GM20000 (cell line): ENCODE results near the gene SHC2.

Source experiments
- DNase-seq: peaks from one replicate; pipeline ENCODE4 v3.0.0; 2012; ENCODE audit warnings: low spot score
- CTCF ChIP-seq: IDR thresholded peaks from 2 replicates; pipeline ENCODE4 v1.5.1; 2012; ENCODE audit warnings: mild to moderate bottlenecking, control low read depth; ENCODE audit errors: extremely low read depth, missing control alignments

Gene SHC2

DNA sequence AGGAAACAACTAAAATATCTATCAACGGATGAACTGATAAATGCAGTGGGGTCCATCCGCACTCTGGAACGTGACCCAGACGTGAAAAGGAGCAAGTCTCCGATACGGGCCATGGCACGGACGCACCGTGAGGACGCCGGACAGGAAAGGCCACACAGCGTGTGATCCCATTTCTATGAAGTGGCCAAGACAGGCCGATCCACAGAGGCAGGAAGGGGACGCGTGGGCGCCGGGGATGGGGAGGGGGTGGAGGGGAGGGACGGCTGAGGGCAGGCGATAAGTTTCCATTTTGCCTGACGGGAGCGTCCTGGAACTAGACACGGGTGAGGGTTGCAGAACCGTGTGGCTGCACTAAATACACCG is 13.8 kb downstream of the SHC2 start:
- DNase-seq, result no peak
- no peak for TF ChIP-seq CTCF

DNA sequence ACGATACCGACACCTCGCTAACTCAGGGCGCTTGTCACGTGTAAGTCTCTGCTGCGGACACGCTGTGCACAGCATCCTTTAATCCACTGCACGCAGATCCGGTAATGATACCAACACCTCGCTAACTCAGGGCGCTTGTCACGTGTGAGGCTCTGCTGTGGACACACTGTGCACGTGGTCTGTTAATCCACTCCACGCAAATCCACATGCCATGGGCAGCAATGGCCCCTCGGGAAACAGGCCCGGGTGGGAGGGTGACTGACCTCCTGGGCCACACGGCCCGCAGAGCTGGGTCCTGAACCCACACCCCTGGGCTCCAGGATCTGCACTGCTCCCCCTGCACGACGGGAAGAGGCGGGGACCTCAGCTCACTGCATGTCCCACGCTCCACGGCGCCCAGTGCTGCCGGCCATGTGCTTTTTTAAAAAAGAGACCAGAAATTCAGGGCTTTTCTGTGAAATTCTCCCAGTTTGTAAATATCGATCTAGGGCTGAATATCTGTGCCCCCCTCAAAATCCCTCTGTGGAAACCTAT is 16.1 kb downstream of the SHC2 start:
- no peak for DNase-seq
- no peak for TF ChIP-seq CTCF

DNA sequence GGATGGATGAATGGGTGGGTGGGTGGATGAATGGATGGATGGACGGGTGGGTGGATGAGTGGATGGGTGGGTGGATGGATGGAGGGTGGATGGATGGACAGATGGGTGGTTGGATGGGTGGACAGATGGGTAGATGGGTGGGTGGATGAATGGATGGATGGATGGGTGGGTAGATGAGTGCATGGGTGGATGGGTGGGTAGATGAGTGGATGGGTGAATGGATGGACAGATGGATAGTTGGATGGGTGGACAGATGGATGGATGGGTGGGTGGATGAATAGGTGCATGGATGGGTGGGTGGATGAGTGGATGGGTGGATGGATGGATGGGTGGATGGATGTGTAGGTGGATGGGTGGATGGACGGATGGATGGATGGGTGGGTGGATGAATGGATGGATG is 17.8 kb downstream of the SHC2 start:
- no peak for TF ChIP-seq CTCF
- DNase-seq, result no peak

GRCh38 chr19:442085-442484 is 18.7 kb downstream of the SHC2 start:
- no peak for DNase-seq
- TF ChIP-seq CTCF, result no peak

DNA sequence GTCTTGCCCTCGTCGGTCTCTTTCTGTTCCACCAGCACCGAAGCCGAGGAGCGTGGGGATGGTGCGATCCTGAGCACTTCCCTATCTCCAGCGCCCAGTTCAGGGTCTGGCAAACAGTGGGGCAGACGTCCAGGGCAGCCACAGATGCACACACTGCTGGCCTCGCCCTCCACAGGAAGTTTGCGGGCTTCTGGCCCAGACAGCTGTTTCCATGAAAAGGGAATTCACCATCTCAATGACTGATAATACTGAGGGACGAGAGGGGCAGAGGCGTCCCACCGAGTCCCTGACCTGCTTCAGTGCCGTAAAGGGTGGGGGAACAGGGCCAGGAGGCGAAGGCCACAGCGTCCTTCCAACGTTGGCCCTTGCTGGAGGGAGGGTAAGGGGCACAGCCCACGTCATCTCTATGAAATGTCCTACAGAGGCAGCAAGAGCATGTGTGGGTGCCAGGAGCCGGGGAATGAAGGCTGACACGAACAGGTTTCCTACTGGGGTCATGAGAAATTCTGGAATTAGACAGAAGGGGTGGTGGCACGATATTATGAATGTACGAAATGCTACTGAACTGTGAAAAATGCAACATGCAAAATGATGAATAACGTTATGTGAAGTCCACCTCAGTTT is 19.5 kb downstream of the SHC2 start:
- DNase-seq, result no peak
- no peak for TF ChIP-seq CTCF

DNA sequence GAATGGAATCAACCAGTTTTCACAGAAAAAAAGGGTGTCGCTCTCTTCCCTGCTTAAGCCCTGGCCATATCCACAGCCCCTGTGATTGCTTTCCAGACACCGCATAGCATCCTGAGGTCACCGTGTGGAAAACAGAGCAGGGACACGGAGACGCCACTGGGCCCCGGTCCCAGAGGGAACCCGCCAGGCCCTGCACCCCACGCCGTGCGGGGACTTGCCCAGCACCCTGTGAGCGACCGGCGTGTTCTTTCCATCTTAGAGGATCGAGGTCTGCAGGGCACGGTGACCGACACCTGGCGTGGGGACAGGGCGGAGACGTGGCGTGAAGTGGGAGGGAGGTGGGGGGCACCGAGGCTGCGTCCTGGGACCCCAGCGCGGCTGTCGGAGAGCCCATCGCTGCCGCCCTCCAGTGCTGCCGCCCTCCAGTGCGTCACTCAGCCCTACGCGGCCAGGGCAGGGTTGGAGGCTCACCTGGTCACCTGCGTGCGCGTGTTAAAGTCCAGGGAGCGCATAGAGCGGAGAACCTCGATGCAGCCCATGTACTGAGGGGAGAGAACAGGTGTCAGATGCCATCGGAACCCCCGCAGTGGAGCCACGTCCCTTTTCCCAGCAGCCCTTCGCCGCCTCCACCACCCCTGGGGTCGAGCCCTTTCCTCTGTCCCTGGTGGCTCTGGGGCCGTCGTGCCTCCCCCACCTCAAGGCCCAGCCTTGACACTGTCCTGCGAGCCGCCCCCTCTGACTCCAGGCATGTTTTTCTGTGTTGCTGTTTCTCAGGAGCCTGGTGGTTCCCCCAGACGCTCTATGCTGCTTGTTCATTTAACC is 20.2 kb downstream of the SHC2 start:
- DNase-seq, result no peak
- TF ChIP-seq CTCF, result no peak

- TF ChIP-seq CTCF, result no peak
- no peak for DNase-seq
Measured at GRCh38 chr19:439167-439900, 21.5 kb downstream of the SHC2 start.
